K562 (cell line): ENCODE data around the gene RCC1. TPM values are rescaled to one million over a fixed set of nuclear protein-coding genes. Genes with fewer than 3 reads are reported as not detected.

ENCODE experiments used
- ASH1L ChIP-seq: fragments of 450-650 bp; IDR thresholded peaks from 2 replicates; pipeline ENCODE4 v1.6.1; 2018; ENCODE audit warnings: borderline replicate concordance, mild to moderate bottlenecking, low read depth; ENCODE audit not compliant: partially characterized antibody
- GATA2 ChIP-seq: sonication (generic); formaldehyde crosslinking; IDR thresholded peaks from 2 replicates; pipeline ENCODE4 v1.4.0; 2020; ENCODE audit warnings: mild to moderate bottlenecking, missing genetic modification reagents
- JUND ChIP-seq, 2 experiments: IDR thresholded peaks; 2 replicates in 1 of 2; 3 replicates in 1 of 2; pipeline ENCODE4 v1.6.1; 2011; ENCODE audit warnings: borderline replicate concordance in 2 of 2, low read depth in 2 of 2, low read length in 2 of 2, improper control_type of control experiment in 1 of 2, missing biosample characterization in 1 of 2, missing genetic modification characterization in 1 of 2, missing genetic modification reagents in 1 of 2
- KDM2B ChIP-seq: fragments of 250-450 bp; sonication (Bioruptor Pico); IDR thresholded peaks from 2 replicates; pipeline ENCODE4 v1.8.0; 2021; ENCODE audit warnings: mild to moderate bottlenecking, moderate library complexity
- LEF1 ChIP-seq: fragments of 450-650 bp; IDR thresholded peaks from 2 replicates; pipeline ENCODE4 v1.6.1; 2016; ENCODE audit warnings: mild to moderate bottlenecking
- MCM2 ChIP-seq: fragments of 450-650 bp; IDR thresholded peaks from 2 replicates; pipeline ENCODE4 v1.6.1; 2017; ENCODE audit warnings: low read depth, mild to moderate bottlenecking
- NBN ChIP-seq: fragments of 450-650 bp; IDR thresholded peaks from 2 replicates; pipeline ENCODE4 v1.6.1; 2016; ENCODE audit warnings: low read depth, mild to moderate bottlenecking
- NCOA2 ChIP-seq, 2 experiments: fragments of 450-650 bp; IDR thresholded peaks; 2 replicates each; pipeline ENCODE4 v1.6.1; 2018; ENCODE audit warnings: mild to moderate bottlenecking in 2 of 2, moderate library complexity in 1 of 2; ENCODE audit not compliant: partially characterized antibody in 2 of 2
- NR4A1 ChIP-seq, 2 experiments: fragments of 250-450 bp in 1 of 2; fragments of 450-650 bp in 1 of 2; sonication (Bioruptor Pico) in 1 of 2; IDR thresholded peaks; 2 replicates each; pipeline versions ENCODE4 v1.4.0 to v1.6.1; 2016 to 2020; ENCODE audit warnings: mild to moderate bottlenecking in 2 of 2, missing compliant biosample characterization in 1 of 2, missing genetic modification characterization in 1 of 2, moderate library complexity in 1 of 2
- RAD21 ChIP-seq, 2 experiments: fragments of 250-450 bp in 1 of 2; fragments of 450-650 bp in 1 of 2; sonication (Bioruptor Pico) in 1 of 2; formaldehyde crosslinking in 1 of 2; IDR thresholded peaks in 1 of 2; conservative IDR thresholded peaks in 1 of 2; 2 replicates each; pipeline versions ENCODE4 v1.4.0 to v1.8.0; 2020 to 2022; ENCODE audit warnings: mild to moderate bottlenecking in 2 of 2, moderate library complexity in 1 of 2
- RB1 ChIP-seq: fragments of 450-650 bp; IDR thresholded peaks from 2 replicates; pipeline ENCODE4 v1.6.1; 2017; ENCODE audit warnings: low read depth, mild to moderate bottlenecking
- RBM14 ChIP-seq: fragments of 200-400 bp; formaldehyde crosslinking; IDR thresholded peaks from 2 replicates; pipeline ENCODE4 v1.6.1; 2018; ENCODE audit warnings: low read depth, mild to moderate bottlenecking, low read length, moderate library complexity, borderline replicate concordance; ENCODE audit not compliant: insufficient read depth
- SMARCE1 ChIP-seq: fragments of 450-650 bp; IDR thresholded peaks from 2 replicates; pipeline ENCODE4 v1.7.1; 2016; ENCODE audit warnings: mild to moderate bottlenecking
- TEAD1 ChIP-seq, 2 experiments: fragments of 450-650 bp in 1 of 2; sonication (generic) in 1 of 2; formaldehyde crosslinking; IDR thresholded peaks; 2 replicates each; pipeline versions ENCODE4 v1.4.0 to v1.8.0; 2020 to 2022; ENCODE audit warnings: mild to moderate bottlenecking in 2 of 2, missing genetic modification reagents in 1 of 2
- TSC22D4 ChIP-seq: fragments of 450-650 bp; IDR thresholded peaks from 2 replicates; pipeline ENCODE4 v1.6.1; 2016; ENCODE audit warnings: missing genetic modification characterization, missing biosample characterization, control low read depth
- XRCC5 ChIP-seq: fragments of 200-400 bp; formaldehyde crosslinking; IDR thresholded peaks from 2 replicates; pipeline ENCODE4 v1.6.1; 2017; ENCODE audit warnings: low read depth, mild to moderate bottlenecking, low read length
- ZNF143 ChIP-seq: sonication (generic); formaldehyde crosslinking; IDR thresholded peaks from 2 replicates; pipeline ENCODE4 v1.9.0; 2022; ENCODE audit warnings: mild to moderate bottlenecking, missing genetic modification reagents
- ZNF174 ChIP-seq: fragments of 250-450 bp; sonication (Bioruptor Pico); IDR thresholded peaks from 2 replicates; pipeline ENCODE4 v1.4.0; 2020; ENCODE audit warnings: mild to moderate bottlenecking
- ZNF184 ChIP-seq: sonication (generic); formaldehyde crosslinking; IDR thresholded peaks from 2 replicates; pipeline ENCODE4 v1.5.0; 2020; ENCODE audit warnings: missing genetic modification reagents
- ZNF217 ChIP-seq: sonication (generic); formaldehyde crosslinking; IDR thresholded peaks from 2 replicates; pipeline ENCODE4 v1.8.0; 2022; ENCODE audit warnings: mild to moderate bottlenecking, missing genetic modification reagents
- ZNF24 ChIP-seq: fragments of 450-650 bp; IDR thresholded peaks from 2 replicates; pipeline ENCODE4 v1.6.1; 2016
- ZNF316 ChIP-seq: fragments of 450-650 bp; IDR thresholded peaks from 2 replicates; pipeline ENCODE4 v1.6.1; 2016
- ZNF583 ChIP-seq: fragments of 250-450 bp; sonication (Bioruptor Pico); IDR thresholded peaks from 2 replicates; pipeline ENCODE4 v1.4.0; 2020
- ZNF717 ChIP-seq: fragments of 250-450 bp; sonication (Bioruptor Pico); IDR thresholded peaks from 2 replicates; pipeline ENCODE4 v1.5.0; 2021
- ZSCAN29 ChIP-seq: fragments of 450-650 bp; IDR thresholded peaks from 2 replicates; pipeline ENCODE4 v1.6.1; 2017
- polyA plus RNA-seq, 8 experiments: library from polyadenylated mRNA; depleted of rRNA in 4 of 8; stranded (reverse) in 5 of 8; unstranded in 3 of 8; fragments of >200 nt; fragmentation: Nextera tagmentation in 2 of 8; fragmentation: Illumina TruSeq in 1 of 8; extraction: Ambion mirVana in 2 of 8; extraction: Trizol in 1 of 8; gene quantifications; 2 replicates each; pipeline versions ENCODE4 v1.2.1 to v1.2.3, GENCODE V29; 2011 to 2014; ENCODE audit warnings: inconsistent platforms in 1 of 8, missing spikeins in 1 of 8
- total RNA-seq, 7 experiments: library from RNA; depleted of rRNA in 6 of 7; stranded (reverse); fragments of >200 nt in 6 of 7; fragmentation: Illumina TruSeq in 2 of 7; extraction: Trizol in 2 of 7; gene quantifications; 2 replicates each; pipeline versions ENCODE4 v1.2.1 to v1.2.3, GENCODE V29; 2011 to 2021; ENCODE audit warnings: low replicate concordance in 1 of 7
- TF ChIP-seq, protein P1 (sequence below): sonication (generic); formaldehyde crosslinking; IDR thresholded peaks from 2 replicates; pipeline ENCODE4 v1.8.0; 2022; ENCODE audit warnings: mild to moderate bottlenecking, missing genetic modification reagents
- TF ChIP-seq, protein P2 (sequence below): fragments of 250-450 bp; sonication (Bioruptor Pico); IDR thresholded peaks from 2 replicates; pipeline ENCODE4 v1.4.0; 2020; ENCODE audit warnings: mild to moderate bottlenecking

The RCC1 gene
- total and polyA plus RNA-seq, 9 of the 15 experiments (the other 6 are each of a cell fraction or from before 2014, with no cell fraction given) = 16.4 to 202 (median 107) TPM

DNA sequence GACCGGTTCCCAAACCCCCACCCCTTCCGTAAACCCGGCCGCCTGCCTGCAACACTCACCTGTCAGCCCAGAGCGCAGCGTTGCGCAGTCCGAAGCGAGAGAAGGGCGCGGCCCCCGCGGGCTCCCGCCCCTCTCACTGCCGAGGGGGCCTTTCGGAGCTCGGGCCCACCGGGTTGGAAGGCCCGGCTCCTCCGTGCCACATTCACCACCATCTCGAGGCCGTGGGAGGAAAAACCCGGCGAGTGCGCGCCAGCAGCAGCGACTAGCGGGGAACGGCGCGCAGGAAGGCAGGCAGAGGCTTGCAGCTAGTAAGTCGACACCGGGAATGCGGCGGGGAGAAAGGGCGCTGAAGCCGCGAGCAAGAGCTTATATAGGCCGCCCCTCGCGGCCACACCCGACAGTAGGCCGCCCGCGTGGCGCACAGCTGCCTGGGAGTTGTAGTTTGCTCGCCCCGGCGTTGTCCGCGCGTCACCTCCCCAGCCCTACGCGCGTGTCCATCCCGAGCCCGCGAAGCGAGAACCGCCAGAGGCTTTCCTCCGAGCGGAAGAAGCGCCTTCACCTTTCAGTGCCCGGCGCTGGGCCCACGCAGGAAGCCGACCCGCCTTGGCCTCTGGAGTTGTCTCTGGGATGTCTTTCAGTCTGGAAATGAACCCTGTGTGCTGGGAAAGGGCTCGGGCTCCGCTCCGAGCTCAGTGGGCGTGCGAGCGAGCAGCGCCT is 75.8 kb downstream of the RCC1 start (continued):
- TF ChIP-seq TSC22D4 (tag) (no peak), RB1 (peak; percentile 94), RAD21 (CRISPR knock-in tag; conservative IDR thresholded peaks at IDR 0.05 in 1 of 2, IDR thresholded peaks at IDR 0.05 in 1 of 2) (peak in 1 of 2 experiments; percentile 21; a peak in 2 of 4 replicates), ZNF184 (CRISPR knock-in tag) (no peak), XRCC5 (peak; percentile 89), ZNF217 (CRISPR knock-in tag) (no peak), ZNF174 (CRISPR knock-in tag) (no peak), ZNF24 (peak; percentile 67), NBN (no peak; the same call in 1 of the 2 replicates), TEAD1 (CRISPR knock-in tag; IDR thresholded peaks at IDR 0.05) (peak; percentile 88 to 97), NR4A1 (CRISPR knock-in tag; IDR thresholded peaks at IDR 0.05) (no peak), NR4A1 (tag; IDR thresholded peaks at IDR 0.05) (no peak; the same call in none of the 2 replicates), KDM2B (CRISPR knock-in tag) (peak; percentile 93), GATA2 (CRISPR knock-in tag) (no peak), JUND (IDR thresholded peaks at IDR 0.05; ENCODE audit: borderline replicate concordance, low read depth, low read length) (peak; percentile 83), JUND (tag; IDR thresholded peaks at IDR 0.05; ENCODE audit: borderline replicate concordance, low read depth, low read length) (peak; percentile 65; the same call in 1 of the 3 replicates), ZNF583 (CRISPR knock-in tag) (no peak), RBM14 (peak; percentile 100; the same call in 1 of the 2 replicates), LEF1 (peak; percentile 38; the same call in 1 of the 2 replicates), ZNF316 (peak; percentile 60), ZSCAN29 (0 out of 2 replicates have a peak, but pooled peaks have one; percentile 15), SMARCE1 (no peak), NCOA2 (IDR thresholded peaks at IDR 0.05; ENCODE audit: partially characterized antibody in 2 of 2) (no peak), MCM2 (no peak), ZNF717 (CRISPR knock-in tag) (no peak), ASH1L (no peak), ZNF143 (CRISPR knock-in tag) (peak; percentile 97)
- TF ChIP-seq, protein P1, sequence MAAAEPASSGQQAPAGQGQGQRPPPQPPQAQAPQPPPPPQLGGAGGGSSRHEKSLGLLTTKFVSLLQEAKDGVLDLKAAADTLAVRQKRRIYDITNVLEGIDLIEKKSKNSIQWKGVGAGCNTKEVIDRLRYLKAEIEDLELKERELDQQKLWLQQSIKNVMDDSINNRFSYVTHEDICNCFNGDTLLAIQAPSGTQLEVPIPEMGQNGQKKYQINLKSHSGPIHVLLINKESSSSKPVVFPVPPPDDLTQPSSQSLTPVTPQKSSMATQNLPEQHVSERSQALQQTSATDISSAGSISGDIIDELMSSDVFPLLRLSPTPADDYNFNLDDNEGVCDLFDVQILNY (CRISPR knock-in tag) = peak; percentile 96
- TF ChIP-seq, protein P2, sequence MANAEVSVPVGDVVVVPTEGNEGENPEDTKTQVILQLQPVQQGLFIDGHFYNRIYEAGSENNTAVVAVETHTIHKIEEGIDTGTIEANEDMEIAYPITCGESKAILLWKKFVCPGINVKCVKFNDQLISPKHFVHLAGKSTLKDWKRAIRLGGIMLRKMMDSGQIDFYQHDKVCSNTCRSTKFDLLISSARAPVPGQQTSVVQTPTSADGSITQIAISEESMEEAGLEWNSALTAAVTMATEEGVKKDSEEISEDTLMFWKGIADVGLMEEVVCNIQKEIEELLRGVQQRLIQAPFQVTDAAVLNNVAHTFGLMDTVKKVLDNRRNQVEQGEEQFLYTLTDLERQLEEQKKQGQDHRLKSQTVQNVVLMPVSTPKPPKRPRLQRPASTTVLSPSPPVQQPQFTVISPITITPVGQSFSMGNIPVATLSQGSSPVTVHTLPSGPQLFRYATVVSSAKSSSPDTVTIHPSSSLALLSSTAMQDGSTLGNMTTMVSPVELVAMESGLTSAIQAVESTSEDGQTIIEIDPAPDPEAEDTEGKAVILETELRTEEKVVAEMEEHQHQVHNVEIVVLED (CRISPR knock-in tag) = peak; percentile 81
